ENCODE measurements around the gene BNC2.

The BNC2 gene

DNA sequence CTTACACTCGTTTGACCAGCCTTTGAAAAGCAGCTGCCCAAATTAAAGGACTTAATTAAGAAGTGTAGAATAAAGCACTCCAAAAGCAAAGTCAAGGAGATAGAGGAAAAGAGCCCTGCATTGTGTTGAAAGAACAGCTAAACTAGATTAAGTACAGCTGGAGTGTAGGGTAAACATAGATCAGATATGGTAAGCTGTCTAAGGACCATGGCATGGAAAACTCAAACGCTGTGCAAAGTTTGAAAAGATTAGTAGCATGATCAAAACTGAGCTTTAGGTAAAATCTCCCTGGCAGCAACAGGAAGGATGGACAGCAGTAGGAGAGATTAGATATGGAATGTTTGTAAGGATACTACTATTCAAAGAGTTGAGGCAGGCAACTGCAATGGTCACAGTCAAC is 55.4 kb downstream of the BNC2 start:
- Histone ChIP-seq H3K4me1 (peaks cover 3% of the 10 kb centered on the region), H3K9me3 (ENCODE audit: control insufficient read depth, low read length) (no peaks in the 10 kb centered on the region), H3K4me3 (ENCODE audit: low read depth, low read length) (no peak overlapping the region), H3K9ac (no peak overlapping the region), H3K4me2 (ENCODE audit: low read length) (no peak overlapping the region), H3K27ac (no peak overlapping the region), H2AFZ (no peak overlapping the region), H3K36me3 (ENCODE audit: control insufficient read depth, insufficient read depth, low read length) (no peaks in the 10 kb centered on the region), H3K27me3 (ENCODE audit: control insufficient read depth, insufficient read depth, low read length) (no peaks in the 10 kb centered on the region), H3K79me2 (peaks cover 2% of the 10 kb centered on the region)
- TF ChIP-seq, protein P1, sequence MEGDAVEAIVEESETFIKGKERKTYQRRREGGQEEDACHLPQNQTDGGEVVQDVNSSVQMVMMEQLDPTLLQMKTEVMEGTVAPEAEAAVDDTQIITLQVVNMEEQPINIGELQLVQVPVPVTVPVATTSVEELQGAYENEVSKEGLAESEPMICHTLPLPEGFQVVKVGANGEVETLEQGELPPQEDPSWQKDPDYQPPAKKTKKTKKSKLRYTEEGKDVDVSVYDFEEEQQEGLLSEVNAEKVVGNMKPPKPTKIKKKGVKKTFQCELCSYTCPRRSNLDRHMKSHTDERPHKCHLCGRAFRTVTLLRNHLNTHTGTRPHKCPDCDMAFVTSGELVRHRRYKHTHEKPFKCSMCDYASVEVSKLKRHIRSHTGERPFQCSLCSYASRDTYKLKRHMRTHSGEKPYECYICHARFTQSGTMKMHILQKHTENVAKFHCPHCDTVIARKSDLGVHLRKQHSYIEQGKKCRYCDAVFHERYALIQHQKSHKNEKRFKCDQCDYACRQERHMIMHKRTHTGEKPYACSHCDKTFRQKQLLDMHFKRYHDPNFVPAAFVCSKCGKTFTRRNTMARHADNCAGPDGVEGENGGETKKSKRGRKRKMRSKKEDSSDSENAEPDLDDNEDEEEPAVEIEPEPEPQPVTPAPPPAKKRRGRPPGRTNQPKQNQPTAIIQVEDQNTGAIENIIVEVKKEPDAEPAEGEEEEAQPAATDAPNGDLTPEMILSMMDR (IDR thresholded peaks at IDR 0.05): no peak

DNA sequence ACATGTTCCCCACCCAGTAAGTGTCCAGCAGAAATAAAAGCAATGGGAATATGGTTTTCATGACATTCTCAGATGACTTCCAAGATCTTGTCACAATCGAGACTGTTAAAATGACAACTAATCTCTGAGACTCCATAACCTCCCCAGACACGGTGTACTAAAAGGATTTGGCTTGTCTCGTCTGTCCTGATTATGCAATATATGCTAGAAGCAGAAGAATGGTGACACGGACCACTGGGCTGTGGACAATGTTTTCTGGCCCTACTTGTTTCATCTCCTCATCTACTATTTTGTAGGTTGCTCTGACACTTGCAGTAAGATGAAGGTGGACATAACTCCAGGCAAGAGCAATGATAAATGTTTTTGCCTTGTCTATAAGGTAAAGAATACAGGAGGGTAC is 56.6 kb downstream of the BNC2 start:
- peaks cover 2% of the 10 kb centered on the region for H3K79me2 ChIP-seq
- no peak overlapping the region for H3K9ac ChIP-seq
- H3K9me3 ChIP-seq (ENCODE audit: control insufficient read depth, low read length): no peaks in the 10 kb centered on the region
- peaks cover 3% of the 10 kb centered on the region for H3K4me1 ChIP-seq
- H3K27ac ChIP-seq: no peak overlapping the region
- no peak overlapping the region for H2AFZ ChIP-seq
- no peak overlapping the region for H3K4me3 ChIP-seq (ENCODE audit: low read depth, low read length)
- TF ChIP-seq, protein P1 (IDR thresholded peaks at IDR 0.05): no peak
- no peaks in the 10 kb centered on the region for H3K27me3 ChIP-seq (ENCODE audit: control insufficient read depth, insufficient read depth, low read length)
- no peaks in the 10 kb centered on the region for H3K36me3 ChIP-seq (ENCODE audit: control insufficient read depth, insufficient read depth, low read length)
- no peak overlapping the region for H3K4me2 ChIP-seq (ENCODE audit: low read length)

DNA sequence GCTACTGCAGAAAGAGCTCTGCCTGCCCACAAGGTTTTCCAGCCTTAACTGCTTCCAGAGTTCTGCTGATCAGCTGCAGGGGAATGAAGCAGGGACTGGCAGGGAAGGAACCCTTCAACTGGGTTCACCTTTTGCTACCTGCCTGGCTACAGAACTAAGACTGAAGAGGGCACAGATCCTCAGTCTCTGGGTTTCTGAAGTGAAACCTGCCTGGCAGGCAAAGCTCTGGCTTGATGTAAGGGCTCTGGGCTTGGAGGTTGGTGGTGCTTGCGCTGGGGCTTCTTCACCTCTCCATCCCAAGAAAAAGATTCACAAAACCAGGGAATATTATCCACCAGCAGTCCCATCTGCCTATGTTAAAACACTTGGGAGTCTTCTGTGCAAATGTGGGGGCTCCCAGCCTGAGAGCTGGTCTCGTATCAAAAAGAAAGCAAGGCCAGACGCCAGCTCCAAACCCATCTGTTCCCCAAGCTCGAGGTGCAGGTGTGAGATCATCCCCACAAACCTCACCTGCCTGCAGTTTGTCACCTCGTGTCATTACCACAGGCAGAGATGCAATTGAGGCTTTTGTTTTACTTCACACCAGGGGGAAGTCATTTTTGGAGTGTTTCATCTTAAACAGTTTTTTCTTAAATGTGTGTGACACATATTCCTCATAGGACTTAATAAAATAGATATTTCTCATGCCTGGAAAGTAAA is 58.3 kb downstream of the BNC2 start:
- Histone ChIP-seq H3K4me3 (ENCODE audit: low read depth, low read length) (no peak overlapping the region), H2AFZ (no peak overlapping the region), H3K4me2 (ENCODE audit: low read length) (no peak overlapping the region), H3K36me3 (ENCODE audit: control insufficient read depth, insufficient read depth, low read length) (no peaks in the 10 kb centered on the region), H3K27me3 (ENCODE audit: control insufficient read depth, insufficient read depth, low read length) (no peaks in the 10 kb centered on the region), H3K4me1 (peaks cover 3% of the 10 kb centered on the region), H3K79me2 (peaks cover 2% of the 10 kb centered on the region), H3K9ac (no peak overlapping the region), H3K9me3 (ENCODE audit: control insufficient read depth, low read length) (no peaks in the 10 kb centered on the region), H3K27ac (no peak overlapping the region)
- TF ChIP-seq, protein P1 (IDR thresholded peaks at IDR 0.05): no peak

DNA sequence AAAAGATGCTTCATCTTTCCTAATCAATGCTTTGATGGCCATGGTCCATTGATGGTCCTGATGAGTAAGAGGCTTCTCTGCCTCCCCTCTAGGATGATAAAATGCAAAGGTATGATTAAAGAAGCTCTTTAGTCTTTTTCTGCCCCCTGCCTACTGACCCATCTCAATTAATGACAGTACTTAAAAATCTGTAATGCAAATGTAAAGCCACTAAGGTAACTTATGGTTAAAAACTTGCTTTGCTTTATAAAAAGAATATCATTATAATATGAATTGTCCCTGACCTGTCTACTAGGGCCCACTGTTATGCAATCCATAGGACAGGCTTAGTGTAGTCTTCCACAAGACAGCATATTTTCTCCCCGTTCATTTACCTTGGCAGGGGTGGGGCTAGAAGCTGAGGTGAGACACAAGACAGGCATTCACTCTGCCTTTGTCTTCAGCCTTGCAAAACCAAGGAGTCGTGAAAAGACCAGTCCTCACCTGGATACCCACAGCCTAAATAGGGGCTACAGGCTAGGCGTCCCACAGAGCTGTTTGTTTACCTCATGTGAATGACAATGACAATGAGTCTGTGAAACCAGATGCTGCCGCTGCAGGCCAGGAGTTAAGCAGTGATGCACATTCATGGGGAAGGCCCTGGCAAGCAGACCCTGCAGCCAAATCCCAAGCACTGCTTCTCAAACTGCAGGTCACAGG is 60.4 kb downstream of the BNC2 start:
- Histone ChIP-seq H3K79me2 (peaks cover 2% of the 10 kb centered on the region), H3K4me2 (ENCODE audit: low read length) (no peak overlapping the region), H3K27ac (no peak overlapping the region), H3K27me3 (ENCODE audit: control insufficient read depth, insufficient read depth, low read length) (no peaks in the 10 kb centered on the region), H3K9ac (no peak overlapping the region), H3K4me1 (no peaks in the 10 kb centered on the region), H3K9me3 (ENCODE audit: control insufficient read depth, low read length) (no peaks in the 10 kb centered on the region), H3K4me3 (ENCODE audit: low read depth, low read length) (no peak overlapping the region), H3K36me3 (ENCODE audit: control insufficient read depth, insufficient read depth, low read length) (no peaks in the 10 kb centered on the region), H2AFZ (no peak overlapping the region)
- TF ChIP-seq, protein P1 (IDR thresholded peaks at IDR 0.05): no peak

Data from parathyroid adenoma (tissue), 2 donors.